ENCODE measurements around the gene DDC. TPM values are rescaled to one million over a fixed set of nuclear protein-coding genes. Genes with fewer than 3 reads are reported as not detected.

The DDC gene
- polyA plus RNA-seq, 1 donor (not counting 4 experiments of a cell fraction or from before 2014, with no cell fraction given) = not detected

DNA sequence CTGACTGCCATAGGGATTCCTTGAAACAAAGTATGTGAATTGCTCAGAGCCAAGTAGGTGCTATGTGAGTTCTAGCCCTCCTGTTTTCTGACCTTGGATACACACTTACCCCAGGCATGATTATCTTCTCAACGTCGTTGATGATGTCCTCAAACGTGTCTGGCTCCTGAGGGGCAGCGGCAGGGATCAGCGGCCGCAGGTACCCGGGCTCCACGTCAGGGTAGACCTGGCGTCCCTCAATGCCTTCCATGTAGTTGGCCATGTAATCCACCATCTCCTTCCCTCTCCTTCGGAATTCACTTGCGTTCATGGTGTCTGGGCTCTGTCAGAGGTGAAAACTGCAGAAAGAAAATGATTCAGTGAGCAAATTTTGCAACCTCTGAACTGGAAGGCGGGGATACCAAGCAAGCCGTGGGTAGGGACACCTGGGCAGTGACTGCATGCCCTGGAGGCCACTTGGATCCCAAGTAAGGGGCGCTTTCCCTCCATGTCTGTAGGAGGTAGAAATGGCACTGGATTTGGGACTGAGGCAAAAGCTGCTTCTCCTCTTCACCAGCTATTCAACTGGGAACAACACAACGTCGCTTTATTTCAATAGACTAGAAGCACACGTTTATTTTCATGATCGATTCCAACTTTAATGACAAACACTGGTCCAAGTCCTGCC is 21.3 kb downstream of the DDC start:
- H3K4me3 ChIP-seq (ENCODE audit: control insufficient read depth in 2 of 3, extremely low read depth in 1 of 3, insufficient read depth in 2 of 3, low read depth in 1 of 3, low read length in 3 of 3) = no peak overlapping the region

DNA sequence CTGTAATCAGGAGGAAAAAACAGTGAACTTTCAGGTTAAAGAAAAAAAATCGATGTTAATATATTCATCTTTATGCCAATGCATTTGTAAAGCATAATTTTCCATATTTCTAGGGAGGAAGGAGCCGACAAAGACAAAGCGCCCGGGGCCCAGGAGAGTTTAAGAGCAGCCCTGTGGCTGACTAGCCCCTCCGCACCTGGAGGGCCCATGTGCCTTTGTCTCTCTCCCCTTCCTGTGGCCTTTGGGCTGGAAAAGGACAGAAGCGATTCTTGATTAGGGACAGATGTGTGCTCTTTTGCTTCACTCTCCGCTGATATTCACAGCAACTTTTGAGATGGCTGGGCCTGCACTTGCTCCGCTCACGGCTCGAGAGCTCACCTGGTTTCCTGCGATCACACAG is 23.1 kb downstream of the DDC start:
- Histone ChIP-seq H3K9me1 (ENCODE audit: control insufficient read depth, extremely low read depth, insufficient read depth, low read length) (no peaks in the 10 kb centered on the region), H3K9ac (ENCODE audit: control insufficient read depth, extremely low read depth, insufficient read depth, low read length) (no peak overlapping the region), H3K27ac (ENCODE audit: control insufficient read depth, insufficient read depth, low read length) (no peak overlapping the region), H3K79me2 (ENCODE audit: control insufficient read depth, insufficient read depth, low read length) (no peaks in the 10 kb centered on the region), H3K9me3 (ENCODE audit: control insufficient read depth, low read depth, low read length) (no peaks in the 10 kb centered on the region), H4K20me1 (ENCODE audit: control insufficient read depth, extremely low read depth, insufficient read depth, low read length) (no peaks in the 10 kb centered on the region), H3K4me1 (ENCODE audit: control insufficient read depth, extremely low read depth, insufficient read depth, low read length) (no peaks in the 10 kb centered on the region), H3K4me2 (ENCODE audit: control insufficient read depth, extremely low read depth, insufficient read depth, low read depth, low read length) (no peak overlapping the region), H2AFZ (ENCODE audit: control insufficient read depth, low read length) (no peak overlapping the region), H3K27me3 (ENCODE audit: control insufficient read depth, extremely low read depth, insufficient read depth, low read length) (no peaks in the 10 kb centered on the region), H3K4me3 (ENCODE audit: control insufficient read depth in 2 of 3, extremely low read depth in 1 of 3, insufficient read depth in 2 of 3, low read depth in 1 of 3, low read length in 3 of 3) (no peak overlapping the region), H3K36me3 (ENCODE audit: control insufficient read depth in 2 of 2, extremely low read depth in 1 of 2, insufficient read depth in 2 of 2, low read length in 2 of 2) (no peaks in the 10 kb centered on the region)
- DNase-seq (ENCODE audit: low read depth, low spot score) (no peak), FAIRE-seq (no peak)
- dilution Hi-C loops (cut with MboI; ENCODE audit: extremely low pct_ligation_motif_present, low sequenced_read_pairs) = no loop called here
- TF ChIP-seq, protein P1, sequence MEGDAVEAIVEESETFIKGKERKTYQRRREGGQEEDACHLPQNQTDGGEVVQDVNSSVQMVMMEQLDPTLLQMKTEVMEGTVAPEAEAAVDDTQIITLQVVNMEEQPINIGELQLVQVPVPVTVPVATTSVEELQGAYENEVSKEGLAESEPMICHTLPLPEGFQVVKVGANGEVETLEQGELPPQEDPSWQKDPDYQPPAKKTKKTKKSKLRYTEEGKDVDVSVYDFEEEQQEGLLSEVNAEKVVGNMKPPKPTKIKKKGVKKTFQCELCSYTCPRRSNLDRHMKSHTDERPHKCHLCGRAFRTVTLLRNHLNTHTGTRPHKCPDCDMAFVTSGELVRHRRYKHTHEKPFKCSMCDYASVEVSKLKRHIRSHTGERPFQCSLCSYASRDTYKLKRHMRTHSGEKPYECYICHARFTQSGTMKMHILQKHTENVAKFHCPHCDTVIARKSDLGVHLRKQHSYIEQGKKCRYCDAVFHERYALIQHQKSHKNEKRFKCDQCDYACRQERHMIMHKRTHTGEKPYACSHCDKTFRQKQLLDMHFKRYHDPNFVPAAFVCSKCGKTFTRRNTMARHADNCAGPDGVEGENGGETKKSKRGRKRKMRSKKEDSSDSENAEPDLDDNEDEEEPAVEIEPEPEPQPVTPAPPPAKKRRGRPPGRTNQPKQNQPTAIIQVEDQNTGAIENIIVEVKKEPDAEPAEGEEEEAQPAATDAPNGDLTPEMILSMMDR (optimal IDR thresholded peaks at IDR 0.05 in 1 of 3, IDR thresholded peaks at IDR 0.05 in 1 of 3, conservative IDR thresholded peaks at IDR 0.05 in 1 of 3; ENCODE audit: extremely low read depth in 1 of 3, insufficient read depth in 2 of 3, low read length in 3 of 3) = no peak
- TF ChIP-seq EZH2 (IDR thresholded peaks at IDR 0.05; ENCODE audit: low read length) = no peak

More for the DNA sequence above, 21.3 kb downstream of the DDC start:
- no peaks in the 10 kb centered on the region for H3K4me1 ChIP-seq (ENCODE audit: control insufficient read depth, extremely low read depth, insufficient read depth, low read length)
- H3K79me2 ChIP-seq (ENCODE audit: control insufficient read depth, insufficient read depth, low read length) = no peaks in the 10 kb centered on the region
- no peak overlapping the region for H3K4me2 ChIP-seq (ENCODE audit: control insufficient read depth, extremely low read depth, insufficient read depth, low read depth, low read length)
- no peaks in the 10 kb centered on the region for H3K9me1 ChIP-seq (ENCODE audit: control insufficient read depth, extremely low read depth, insufficient read depth, low read length)
- H2AFZ ChIP-seq (ENCODE audit: control insufficient read depth, low read length) = no peak overlapping the region
- no peaks in the 10 kb centered on the region for H3K27me3 ChIP-seq (ENCODE audit: control insufficient read depth, extremely low read depth, insufficient read depth, low read length)
- H3K9ac ChIP-seq (ENCODE audit: control insufficient read depth, extremely low read depth, insufficient read depth, low read length) = no peak overlapping the region
- H3K9me3 ChIP-seq (ENCODE audit: control insufficient read depth, low read depth, low read length) = no peaks in the 10 kb centered on the region
- dilution Hi-C loops (cut with MboI; ENCODE audit: extremely low pct_ligation_motif_present, low sequenced_read_pairs) = no loop called here
- no peak for DNase-seq (ENCODE audit: low read depth, low spot score)
- no peaks in the 10 kb centered on the region for H4K20me1 ChIP-seq (ENCODE audit: control insufficient read depth, extremely low read depth, insufficient read depth, low read length)
- FAIRE-seq = no peak
- H3K36me3 ChIP-seq (ENCODE audit: control insufficient read depth in 2 of 2, extremely low read depth in 1 of 2, insufficient read depth in 2 of 2, low read length in 2 of 2) = no peaks in the 10 kb centered on the region
- no peak overlapping the region for H3K27ac ChIP-seq (ENCODE audit: control insufficient read depth, insufficient read depth, low read length)
- no peak for TF ChIP-seq EZH2 (IDR thresholded peaks at IDR 0.05; ENCODE audit: low read length)
- TF ChIP-seq, protein P1 (optimal IDR thresholded peaks at IDR 0.05 in 1 of 3, IDR thresholded peaks at IDR 0.05 in 1 of 3, conservative IDR thresholded peaks at IDR 0.05 in 1 of 3; ENCODE audit: extremely low read depth in 1 of 3, insufficient read depth in 2 of 3, low read length in 3 of 3) = no peak

Measured in keratinocyte (primary cell).